Muscle of arm (tissue), 14 donors: ENCODE data around the gene CRLF3. TPM values are rescaled to one million over a fixed set of nuclear protein-coding genes. Genes with fewer than 3 reads are reported as not detected.
"Not testable (repeated sequence)": the region's sequence is repeated elsewhere in the genome, so short reads cannot be mapped to it uniquely, and the experiment has no call there.

Source experiments
- DNase-seq: peaks from one replicate; pipeline ENCODE4 v3.0.0-alpha.2; 2013
- long read RNA-seq, 11 donors: transcript quantifications; one replicate each; lab custom pipeline, GENCODE V29; 2026
- polyA plus RNA-seq, 12 donors: library from polyadenylated mRNA; unstranded; fragments of 120-200 nt; gene quantifications; one replicate each; pipeline ENCODE4 v1.2.1, GENCODE V29; 2013; ENCODE audit not compliant: insufficient read length in 12 of 12

Gene CRLF3, protein sequence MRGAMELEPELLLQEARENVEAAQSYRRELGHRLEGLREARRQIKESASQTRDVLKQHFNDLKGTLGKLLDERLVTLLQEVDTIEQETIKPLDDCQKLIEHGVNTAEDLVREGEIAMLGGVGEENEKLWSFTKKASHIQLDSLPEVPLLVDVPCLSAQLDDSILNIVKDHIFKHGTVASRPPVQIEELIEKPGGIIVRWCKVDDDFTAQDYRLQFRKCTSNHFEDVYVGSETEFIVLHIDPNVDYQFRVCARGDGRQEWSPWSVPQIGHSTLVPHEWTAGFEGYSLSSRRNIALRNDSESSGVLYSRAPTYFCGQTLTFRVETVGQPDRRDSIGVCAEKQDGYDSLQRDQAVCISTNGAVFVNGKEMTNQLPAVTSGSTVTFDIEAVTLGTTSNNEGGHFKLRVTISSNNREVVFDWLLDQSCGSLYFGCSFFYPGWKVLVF
- polyA plus RNA-seq: 10 to 100 TPM in 8 of 12 donors, 1 to 10 TPM in 3, not detected in 1; 3.5 to 20.4 (median 12.8) TPM
- long read RNA-seq, donor 1, partial matches to known transcripts: 0 of 2 reads
- long read RNA-seq, donor 1, other reads (novel, unspliced or antisense): 0 of 2 reads
- long read RNA-seq, donor 2, partial matches to known transcripts: 0 of 1 reads
- long read RNA-seq, donor 2, other reads (novel, unspliced or antisense): 0 of 1 reads
- long read RNA-seq, donor 3: 0 reads
- long read RNA-seq, donor 4, partial matches to known transcripts: 0 of 1 reads
- long read RNA-seq, donor 4, other reads (novel, unspliced or antisense): 0 of 1 reads
- long read RNA-seq, donor 5, partial matches to known transcripts: 0 of 3 reads
- long read RNA-seq, donor 5, other reads (novel, unspliced or antisense): 0 of 3 reads
- long read RNA-seq, donor 6: 0 reads
- long read RNA-seq, donor 7, partial matches to known transcripts: 0 of 1 reads
- long read RNA-seq, donor 7, other reads (novel, unspliced or antisense): 0 of 1 reads
- long read RNA-seq, donor 8, transcript CRLF3-201 (8 exons, 2,957 nt): major isoform, 6 of 6 reads
- long read RNA-seq, donor 8, partial matches to known transcripts: 0 of 6 reads
- long read RNA-seq, donor 8, other reads (novel, unspliced or antisense): 0 of 6 reads
- long read RNA-seq, donor 9: 0 reads
- long read RNA-seq, donor 10, partial matches to known transcripts: 9 of 11 reads
- long read RNA-seq, donor 10, other reads (novel, unspliced or antisense): 0 of 11 reads
- long read RNA-seq, donor 11, partial matches to known transcripts: 0 of 2 reads
- long read RNA-seq, donor 11, other reads (novel, unspliced or antisense): 0 of 2 reads

GRCh38 chr17:30824356-30825145, at the start of gene CRLF3:
TSS of gene CRLF3 (minus strand) at chr17:30824692. CDS start at chr17:30824651, 41 bp downstream.
- DNase-seq: peak; percentile 90

GRCh38 chr17:30869005-30869404, 44.5 kb upstream of the CRLF3 start:
- DNase-seq: no peak

DNA sequence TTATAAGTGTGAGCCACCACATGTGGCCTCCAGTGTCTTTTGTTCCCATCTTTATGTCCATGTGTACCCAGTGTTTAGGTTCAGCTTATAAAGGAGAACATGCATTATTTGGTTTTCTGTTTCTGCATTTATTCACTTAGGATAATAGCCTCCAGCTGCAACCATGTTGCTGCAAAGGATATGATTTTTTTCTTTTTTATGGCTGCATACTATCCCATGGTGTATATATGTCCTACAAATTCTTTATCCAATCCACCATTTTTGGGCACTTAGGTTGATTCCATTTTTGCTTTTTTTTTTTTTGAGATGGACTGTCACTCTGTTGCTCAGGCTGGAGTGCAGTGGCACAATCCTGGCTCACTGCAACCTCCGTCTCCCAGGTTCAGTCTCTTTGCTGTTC, 40.1 kb upstream of the CRLF3 start:
- no peak for DNase-seq

DNA sequence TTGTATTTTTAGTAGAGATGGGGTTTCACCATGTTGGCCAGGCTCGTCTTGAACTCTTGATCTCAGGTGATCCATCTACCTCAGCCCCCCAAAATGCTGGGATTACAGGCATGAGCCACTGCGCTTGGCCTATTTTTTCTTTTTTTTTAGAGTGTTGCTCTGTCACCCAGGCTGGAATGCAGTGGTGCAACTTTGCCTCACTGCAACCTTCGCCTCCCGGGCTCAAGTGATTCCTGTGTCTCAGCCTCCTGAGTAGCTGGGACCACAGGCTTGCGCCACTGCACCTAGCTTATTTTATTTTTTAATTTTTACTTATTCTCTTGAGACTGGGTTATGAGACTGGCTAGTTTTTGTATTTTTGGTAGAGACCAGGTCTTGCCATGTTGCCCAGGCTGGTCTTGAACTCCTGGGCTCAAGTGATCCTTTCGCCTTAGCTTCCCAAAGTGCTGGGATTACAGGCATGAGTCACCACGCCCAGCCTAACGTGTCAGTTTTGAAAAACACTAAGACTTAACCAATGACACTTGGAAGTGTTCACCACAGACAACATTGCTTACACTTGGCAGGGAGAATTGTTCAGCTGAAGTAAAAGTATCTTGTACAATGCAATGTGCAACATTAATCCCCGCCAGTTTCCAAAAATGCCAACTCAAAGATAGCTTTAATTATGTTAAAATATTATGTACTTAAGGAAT, 34.2 kb upstream of the CRLF3 start:
- DNase-seq: no peak

DNA sequence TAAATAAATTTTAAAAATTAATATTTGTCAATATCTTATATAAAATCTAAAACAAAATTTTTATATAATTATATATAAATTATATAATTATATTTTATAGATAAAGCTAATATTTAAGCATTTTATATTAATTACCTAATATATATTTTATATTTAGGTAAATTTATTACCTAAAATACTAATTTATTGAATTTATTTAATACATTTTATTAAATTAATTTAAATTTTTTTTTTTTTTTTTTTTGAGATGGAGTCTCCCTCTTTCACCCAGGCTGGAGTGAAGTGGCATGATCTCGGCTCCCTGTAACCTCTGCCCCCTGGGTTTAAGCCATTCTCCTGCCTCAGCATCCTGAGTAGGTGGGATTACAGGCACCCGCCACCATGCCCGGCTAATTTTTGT, 29.7 kb upstream of the CRLF3 start:
- no peak for DNase-seq

- DNase-seq: no peak
These were observed 23.5 kb upstream of the CRLF3 start for GRCh38 chr17:30848021-30848420.

DNA sequence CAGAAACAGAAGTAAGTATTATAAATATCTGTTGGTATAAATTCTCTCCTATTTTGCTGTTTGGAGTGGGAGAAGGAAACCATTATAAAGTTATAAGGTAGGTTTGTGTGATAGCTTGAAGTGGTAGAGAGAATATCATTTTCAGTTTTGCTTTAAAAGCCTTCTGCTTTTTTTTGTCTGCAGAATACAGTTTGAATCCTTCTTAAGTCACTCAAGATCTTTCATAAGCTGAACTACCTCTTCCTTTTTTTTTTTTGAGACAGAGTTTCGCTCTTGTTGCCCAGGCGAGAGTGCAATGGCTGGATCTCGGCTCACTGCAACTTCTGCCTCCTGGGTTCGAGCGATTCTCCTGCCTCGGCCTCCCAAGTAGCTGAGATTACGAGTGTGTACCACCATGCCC, 16.3 kb upstream of the CRLF3 start:
- no peak for DNase-seq

GRCh38 chr17:30838202-30838807, 13.8 kb upstream of the CRLF3 start:
- DNase-seq: no peak

GRCh38 chr17:30832438-30833124, 8.1 kb upstream of the CRLF3 start:
- no peak for DNase-seq

DNA sequence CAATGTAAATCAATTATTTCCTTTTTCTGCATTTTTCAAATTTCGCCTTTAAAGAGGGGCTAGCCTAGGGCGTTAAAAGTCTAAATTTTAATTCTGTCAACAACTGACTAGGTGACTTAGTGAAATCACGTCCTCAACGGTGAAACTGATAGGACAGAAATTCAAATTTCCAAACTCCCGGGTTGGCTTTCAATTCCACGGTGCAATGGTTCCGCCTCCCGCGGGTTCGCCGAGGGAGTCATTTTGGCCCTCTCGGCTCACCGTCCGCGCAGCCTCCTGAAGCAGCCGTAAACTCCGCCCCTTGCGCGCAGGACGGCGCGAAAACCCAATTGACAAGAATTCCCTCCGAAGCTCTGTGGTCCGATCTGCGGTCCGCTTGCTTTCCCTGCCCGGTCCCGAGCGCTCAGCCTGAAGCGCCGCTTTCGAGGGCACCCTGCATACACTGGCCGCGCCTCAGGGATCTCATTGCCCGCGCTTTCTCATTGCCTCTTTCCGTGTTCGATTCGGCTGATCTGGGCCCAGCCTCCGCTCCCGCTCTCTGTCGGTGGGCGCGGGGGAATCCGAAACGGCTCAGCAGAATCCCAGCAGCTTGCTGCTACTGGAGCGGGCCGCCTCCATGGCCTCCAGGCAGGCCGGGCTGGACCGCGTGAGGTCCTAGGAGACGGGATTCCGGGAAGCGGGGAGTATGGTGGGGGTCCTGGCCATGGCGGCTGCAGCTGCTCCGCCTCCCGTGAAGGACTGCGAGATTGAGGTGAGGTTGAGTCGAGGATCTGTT, 7.4 kb upstream of the CRLF3 start, which contains the start of gene ATAD5:
Gene ATAD5 (plus strand): TSS at position 304 of the 775 bp plus-strand sequence. CDS start 382 bp downstream, at position 686.
- peak; percentile 95 for DNase-seq

- no peak for DNase-seq
These were observed 6.8 kb upstream of the CRLF3 start for GRCh38 chr17:30831257-30831656.

DNA sequence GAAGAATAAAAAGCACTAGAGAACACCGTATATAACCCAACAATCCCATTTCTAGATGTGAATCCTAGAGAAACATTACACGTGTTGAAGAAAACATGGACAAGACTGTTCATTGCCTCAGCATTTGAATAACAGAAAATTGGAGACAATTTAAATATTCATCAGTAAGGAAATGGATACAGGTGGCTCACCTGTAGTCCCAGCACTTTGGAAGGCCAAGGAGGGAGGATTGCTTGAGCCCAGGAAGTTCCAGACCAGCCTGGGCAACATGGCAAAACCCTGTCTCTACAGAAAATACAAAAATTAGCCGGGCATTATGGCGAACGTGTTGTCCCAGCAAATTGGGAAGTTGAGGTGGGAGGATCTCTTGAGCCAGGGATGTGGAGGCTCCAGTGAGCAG, 4.5 kb upstream of the CRLF3 start:
- no peak for DNase-seq

- no peak for DNase-seq
These were observed 2.6 kb upstream of the CRLF3 start for GRCh38 chr17:30827082-30827481.

DNA sequence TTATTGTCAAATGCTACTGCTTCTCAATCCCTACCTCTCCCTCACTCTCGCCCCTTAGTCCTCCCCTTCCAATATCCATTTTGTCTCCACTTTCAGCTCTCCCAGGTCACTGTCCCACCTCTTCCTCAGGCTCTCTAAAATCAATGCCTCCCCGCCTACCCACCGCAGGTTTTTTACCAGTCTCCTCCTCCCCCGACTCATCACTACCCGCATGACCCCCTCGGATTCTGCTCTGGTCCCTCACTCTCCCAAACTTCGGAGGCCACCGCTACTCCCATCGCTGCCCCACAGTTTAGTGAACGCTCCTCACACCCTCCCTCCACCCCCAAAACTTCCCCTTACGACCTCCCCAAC, 513 bp downstream of the CRLF3 start:
- no peak for DNase-seq

DNA sequence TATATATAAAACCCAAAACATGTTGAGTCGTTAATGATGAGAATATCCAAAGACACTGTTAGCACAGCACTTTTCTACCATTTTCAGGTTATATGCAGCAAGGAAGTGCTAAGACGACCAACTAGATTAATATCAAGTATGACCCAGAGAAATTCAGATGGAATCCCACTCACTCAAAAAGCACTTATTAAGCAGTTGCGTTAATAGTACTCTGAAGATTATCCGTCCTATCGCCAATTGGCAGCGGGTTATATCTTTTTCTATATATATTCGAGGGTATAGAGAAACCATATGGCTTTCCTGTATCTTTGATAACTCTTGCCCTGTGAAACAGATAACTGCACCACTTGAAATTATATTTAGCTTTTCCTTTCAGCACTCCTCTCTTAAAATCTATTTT, 1.1 kb downstream of the CRLF3 start:
- DNase-seq: no peak

DNA sequence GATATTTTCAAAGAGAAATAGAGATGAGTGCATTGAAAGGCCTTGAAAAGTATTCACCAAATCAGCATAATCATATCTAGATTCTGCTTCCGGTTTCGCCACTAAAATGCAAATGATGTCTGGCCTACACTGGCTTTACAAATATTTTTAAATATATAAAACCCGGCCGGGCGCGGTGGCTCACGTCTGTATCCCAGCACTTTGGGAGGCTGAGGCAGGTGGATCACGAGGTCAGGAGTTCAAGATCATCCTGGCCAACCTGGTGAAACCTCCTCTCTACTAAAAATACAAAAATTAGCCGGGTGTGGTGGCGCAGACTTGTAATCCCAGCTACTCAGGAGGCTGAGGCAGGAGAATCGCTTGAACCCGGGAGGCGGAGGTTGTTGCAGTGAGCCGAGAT, 1.6 kb downstream of the CRLF3 start:
- DNase-seq: not testable (repeated sequence)

DNA sequence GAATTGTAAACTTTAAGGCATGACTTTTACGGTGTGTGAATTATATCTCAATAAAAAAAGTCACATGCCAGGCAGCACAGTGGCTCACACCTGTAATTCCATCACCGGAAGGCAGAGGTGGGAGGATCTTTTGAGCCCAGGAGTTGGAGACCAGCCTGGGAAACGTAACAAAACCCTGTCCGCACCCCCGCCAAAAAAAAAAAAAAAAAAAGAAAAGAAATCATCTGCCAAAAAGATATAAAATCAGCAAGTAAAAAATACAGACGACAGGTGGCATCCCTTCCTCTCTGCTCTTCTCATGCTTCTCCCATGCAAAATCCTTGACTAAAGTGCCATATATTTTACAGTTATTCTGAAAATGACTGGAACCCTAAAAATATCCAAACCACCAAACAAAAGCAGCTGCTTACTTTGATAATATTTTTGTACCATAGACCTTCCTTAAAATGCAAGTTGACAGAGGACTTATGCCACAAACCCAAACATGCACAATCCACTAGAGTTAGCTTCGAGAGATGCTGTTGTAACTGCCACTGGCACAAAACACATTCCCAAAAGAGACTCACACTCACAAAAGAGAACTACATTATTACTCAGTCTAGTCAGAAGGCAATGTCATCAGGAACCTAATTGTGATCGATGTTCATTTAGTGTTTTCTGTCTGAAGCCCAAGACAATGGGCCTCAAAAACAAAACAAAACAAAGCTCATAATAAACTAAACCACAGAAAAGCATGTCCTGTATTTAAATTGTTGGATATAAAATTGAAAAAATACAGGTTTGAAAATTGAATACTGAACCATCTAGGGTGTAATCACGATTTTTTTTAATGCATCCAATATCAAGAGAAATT, 2.4 kb downstream of the CRLF3 start:
- no peak for DNase-seq
